HEK293T (cell line): ENCODE data around the gene TMEM134.

Source experiments
- BHLHE40 ChIP-seq: fragments of 450-650 bp; IDR thresholded peaks from 2 replicates; pipeline ENCODE4 v1.6.1; 2016; ENCODE audit warnings: mild to moderate bottlenecking, moderate library complexity, borderline replicate concordance
- ELF4 ChIP-seq: fragments of 450-650 bp; IDR thresholded peaks from 2 replicates; pipeline ENCODE4 v1.6.1; 2017; ENCODE audit warnings: antibody characterized with exemption
- FOXA1 ChIP-seq: fragments of 450-650 bp; IDR thresholded peaks from 2 replicates; pipeline ENCODE4 v1.6.1; 2016; ENCODE audit warnings: mild to moderate bottlenecking
- FOXM1 ChIP-seq: fragments of 450-650 bp; IDR thresholded peaks from 2 replicates; pipeline ENCODE4 v1.6.1; 2017; ENCODE audit warnings: mild to moderate bottlenecking, borderline replicate concordance
- LEF1 ChIP-seq: fragments of 450-650 bp; IDR thresholded peaks from 2 replicates; pipeline ENCODE4 v1.6.1; 2017; ENCODE audit warnings: mild to moderate bottlenecking, borderline replicate concordance
- PKNOX1 ChIP-seq: fragments of 450-650 bp; IDR thresholded peaks from 2 replicates; pipeline ENCODE4 v1.6.1; 2016
- SP1 ChIP-seq: fragments of 450-650 bp; IDR thresholded peaks from 2 replicates; pipeline ENCODE4 v1.6.1; 2017
- SUZ12 ChIP-seq: fragments of 450-650 bp; IDR thresholded peaks from 2 replicates; pipeline ENCODE4 v1.6.1; 2016; ENCODE audit warnings: mild to moderate bottlenecking

- TF ChIP-seq FOXM1 (no peak), PKNOX1 (no peak), ELF4 (no peak), SUZ12 (no peak), BHLHE40 (no peak), FOXA1 (no peak), SP1 (no peak), LEF1 (no peak)
Observed at GRCh38 chr11:67493548-67494370, 24.7 kb upstream of the TMEM134 start.
